ENCODE results near the gene SPESP1. TPM values are rescaled to one million over a fixed set of nuclear protein-coding genes. Genes with fewer than 3 reads are reported as not detected.

SPESP1 gene
- total RNA-seq, 1 donor from 2014 or later, result not detected

GRCh38 chr15:68909601-68910100 is 20.7 kb upstream of the SPESP1 start:
- Mint-ChIP-seq H3K27ac (ENCODE audit: unreplicated experiment) (no peak overlapping the region), H3K36me3 (ENCODE audit: low read depth, unreplicated experiment) (no peaks in the 10 kb centered on the region), H3K27me3 (ENCODE audit: unreplicated experiment) (no peaks in the 10 kb centered on the region), H3K9me3 (ENCODE audit: unreplicated experiment) (no peaks in the 10 kb centered on the region), H3K4me3 (ENCODE audit: unreplicated experiment) (no peak overlapping the region), H3K4me1 (ENCODE audit: unreplicated experiment) (no peaks in the 10 kb centered on the region)
- TF ChIP-seq CTCF (IDR thresholded peaks at IDR 0.05; ENCODE audit: unreplicated experiment), result no peak
- no peak for DNase-seq (ENCODE audit: low spot score)

- no peak overlapping the region for H3K27ac Mint-ChIP-seq (ENCODE audit: unreplicated experiment)
- no peak for DNase-seq (ENCODE audit: low spot score)
- H3K4me1 Mint-ChIP-seq (ENCODE audit: unreplicated experiment), result no peaks in the 10 kb centered on the region
- no peaks in the 10 kb centered on the region for H3K36me3 Mint-ChIP-seq (ENCODE audit: low read depth, unreplicated experiment)
- no peak overlapping the region for H3K4me3 Mint-ChIP-seq (ENCODE audit: unreplicated experiment)
- no peaks in the 10 kb centered on the region for H3K9me3 Mint-ChIP-seq (ENCODE audit: unreplicated experiment)
- H3K27me3 Mint-ChIP-seq (ENCODE audit: unreplicated experiment), result no peaks in the 10 kb centered on the region
- TF ChIP-seq CTCF (IDR thresholded peaks at IDR 0.05; ENCODE audit: unreplicated experiment), result no peak
Observed at GRCh38 chr15:68910341-68910740, 20.0 kb upstream of the SPESP1 start.

GRCh38 chr15:68910816-68911215 is 19.5 kb upstream of the SPESP1 start:
- TF ChIP-seq CTCF (IDR thresholded peaks at IDR 0.05; ENCODE audit: unreplicated experiment), result no peak
- Mint-ChIP-seq H3K27me3 (ENCODE audit: unreplicated experiment) (no peaks in the 10 kb centered on the region), H3K36me3 (ENCODE audit: low read depth, unreplicated experiment) (no peaks in the 10 kb centered on the region), H3K27ac (ENCODE audit: unreplicated experiment) (no peak overlapping the region), H3K9me3 (ENCODE audit: unreplicated experiment) (no peaks in the 10 kb centered on the region), H3K4me1 (ENCODE audit: unreplicated experiment) (no peaks in the 10 kb centered on the region), H3K4me3 (ENCODE audit: unreplicated experiment) (no peak overlapping the region)
- no peak for DNase-seq (ENCODE audit: low spot score)

GRCh38 chr15:68921926-68922325 is 8.4 kb upstream of the SPESP1 start:
- Mint-ChIP-seq H3K4me1 (ENCODE audit: unreplicated experiment) (peaks cover 12% of the 10 kb centered on the region), H3K4me3 (ENCODE audit: unreplicated experiment) (no peak overlapping the region), H3K27me3 (ENCODE audit: unreplicated experiment) (no peaks in the 10 kb centered on the region), H3K36me3 (ENCODE audit: low read depth, unreplicated experiment) (no peaks in the 10 kb centered on the region), H3K9me3 (ENCODE audit: unreplicated experiment) (no peaks in the 10 kb centered on the region), H3K27ac (ENCODE audit: unreplicated experiment) (no peak overlapping the region)
- DNase-seq (ENCODE audit: low spot score), result no peak
- TF ChIP-seq CTCF (IDR thresholded peaks at IDR 0.05; ENCODE audit: unreplicated experiment), result no peak

- no peak overlapping the region for H3K27ac Mint-ChIP-seq (ENCODE audit: unreplicated experiment)
- peak; percentile 74 for TF ChIP-seq CTCF (IDR thresholded peaks at IDR 0.05; ENCODE audit: unreplicated experiment)
- H3K27me3 Mint-ChIP-seq (ENCODE audit: unreplicated experiment), result peaks cover 4% of the 10 kb centered on the region
- H3K4me3 Mint-ChIP-seq (ENCODE audit: unreplicated experiment), result no peak overlapping the region
- peaks cover 4% of the 10 kb centered on the region for H3K36me3 Mint-ChIP-seq (ENCODE audit: low read depth, unreplicated experiment)
- peaks cover 15% of the 10 kb centered on the region for H3K4me1 Mint-ChIP-seq (ENCODE audit: unreplicated experiment)
- H3K9me3 Mint-ChIP-seq (ENCODE audit: unreplicated experiment), result no peaks in the 10 kb centered on the region
- DNase-seq (ENCODE audit: low spot score), result peak; percentile 85
Observed at GRCh38 chr15:68924866-68925560, 5.3 kb upstream of the SPESP1 start.
